IPS-20b (cell line): Measurements from ENCODE around the gene TMEM185B.
"Not testable (repeated sequence)": the region's sequence is repeated elsewhere in the genome, so short reads cannot be mapped to it uniquely, and the experiment has no call there.

Experiments
- H3K27ac ChIP-seq: one replicate; pipeline ENCODE4 v1.5.1; 2013; ENCODE audit warnings: low read length
- H3K27me3 ChIP-seq: 2 replicates; pipeline ENCODE4 v1.6.1; 2013; ENCODE audit warnings: mild to moderate bottlenecking, low read length, inconsistent platforms; ENCODE audit not compliant: insufficient read depth
- H3K36me3 ChIP-seq: 2 replicates; pipeline ENCODE4 v1.6.1; 2013; ENCODE audit warnings: low read depth, mild to moderate bottlenecking, inconsistent platforms, low read length, moderate library complexity; ENCODE audit not compliant: insufficient read depth
- H3K4me1 ChIP-seq: 2 replicates; pipeline ENCODE4 v1.6.1; 2013; ENCODE audit warnings: mild to moderate bottlenecking, control low read depth, inconsistent platforms, low read length, moderate library complexity; ENCODE audit not compliant: insufficient read depth
- H3K4me3 ChIP-seq: 2 replicates; pipeline ENCODE4 v1.5.1; 2013; ENCODE audit warnings: mild to moderate bottlenecking, low read length, inconsistent platforms
- H3K9ac ChIP-seq: 2 replicates; pipeline ENCODE4 v1.6.1; 2013; ENCODE audit warnings: low read depth, mild to moderate bottlenecking, inconsistent platforms, low read length, moderate library complexity
- H3K9me3 ChIP-seq: 2 replicates; pipeline ENCODE4 v1.6.1; 2013; ENCODE audit warnings: mild to moderate bottlenecking, low read depth, low read length, inconsistent platforms; ENCODE audit not compliant: insufficient read depth

Gene TMEM185B

DNA sequence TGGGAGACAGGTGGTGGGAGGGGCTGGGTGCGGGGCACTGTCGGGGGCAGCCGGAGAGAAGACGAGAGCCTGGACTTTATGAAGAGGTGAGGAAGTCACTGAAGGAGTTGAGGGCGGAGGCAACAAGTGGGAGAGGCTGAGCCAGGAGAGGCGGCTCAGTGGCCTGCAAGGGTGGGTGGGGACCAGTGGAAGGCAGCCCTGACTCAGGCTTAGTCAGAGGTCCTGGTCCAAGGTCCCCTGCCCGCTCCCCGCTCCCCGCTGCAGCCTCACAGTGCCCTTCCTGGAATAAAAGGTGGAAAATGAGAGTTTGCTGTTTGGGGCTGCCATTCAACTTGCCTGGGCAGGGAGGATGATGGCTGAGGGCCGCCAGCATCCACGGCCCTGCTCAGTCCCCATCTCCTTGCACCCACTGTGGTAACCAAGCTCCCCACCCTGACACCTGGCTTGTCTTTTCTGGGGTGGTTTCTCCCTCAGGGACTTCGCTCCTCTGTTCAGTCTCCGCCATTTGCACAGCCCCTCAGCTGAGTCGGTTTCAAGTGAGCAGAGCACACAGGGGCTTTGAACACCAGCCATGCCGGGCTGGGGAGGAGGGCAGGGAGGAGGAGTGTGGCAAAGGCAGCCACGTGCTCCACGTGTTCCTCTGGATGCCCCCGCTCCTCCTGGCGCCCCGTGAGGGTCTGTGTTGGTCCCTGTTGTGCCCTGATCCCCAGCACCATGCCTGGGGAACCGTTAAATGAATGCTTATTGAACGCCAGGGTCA lies 15.7 kb upstream of the TMEM185B start:
- Histone ChIP-seq H3K36me3 (no peaks in the 10 kb centered on the region), H3K27me3 (peaks cover 7% of the 10 kb centered on the region; the same call in 1 of the 2 replicates), H3K4me1 (peaks cover 5% of the 10 kb centered on the region; the same call in 1 of the 2 replicates), H3K4me3 (no peak overlapping the region), H3K27ac (no peak overlapping the region), H3K9ac (no peak overlapping the region), H3K9me3 (no peaks in the 10 kb centered on the region)

- Histone ChIP-seq H3K9me3 (no peaks in the 10 kb centered on the region), H3K27ac (no peak overlapping the region), H3K9ac (no peak overlapping the region), H3K27me3 (peaks cover 7% of the 10 kb centered on the region; the same call in 1 of the 2 replicates), H3K4me1 (peaks cover 5% of the 10 kb centered on the region; the same call in 1 of the 2 replicates), H3K4me3 (no peak overlapping the region), H3K36me3 (no peaks in the 10 kb centered on the region)
These were observed 14.3 kb upstream of the TMEM185B start for GRCh38 chr2:120237491-120237902.

DNA sequence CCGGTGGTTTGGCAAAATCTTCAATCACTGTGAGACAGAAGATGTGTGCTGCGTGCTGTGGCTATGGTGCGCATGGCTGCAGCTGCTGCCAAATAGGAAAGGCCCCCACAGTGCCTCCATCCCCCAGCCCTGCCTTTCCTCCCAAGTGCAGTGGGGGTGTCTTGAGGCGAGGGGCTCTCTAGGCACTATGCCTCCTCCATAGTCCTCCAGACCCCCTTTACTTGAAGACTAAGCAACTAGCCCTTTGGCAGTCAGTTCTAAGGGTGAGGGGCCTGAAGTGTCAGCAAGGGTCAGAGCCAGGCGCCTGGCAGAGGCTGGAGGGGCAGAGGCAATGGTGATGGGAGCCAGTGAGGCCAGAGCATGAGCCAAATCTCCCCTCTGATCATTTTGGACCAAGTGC lies 13.6 kb upstream of the TMEM185B start:
- Histone ChIP-seq H3K9ac (no peak overlapping the region), H3K9me3 (no peaks in the 10 kb centered on the region), H3K27me3 (peaks cover 7% of the 10 kb centered on the region; the same call in 1 of the 2 replicates), H3K4me1 (peaks cover 5% of the 10 kb centered on the region; the same call in 1 of the 2 replicates), H3K36me3 (no peaks in the 10 kb centered on the region), H3K4me3 (no peak overlapping the region), H3K27ac (no peak overlapping the region)

DNA sequence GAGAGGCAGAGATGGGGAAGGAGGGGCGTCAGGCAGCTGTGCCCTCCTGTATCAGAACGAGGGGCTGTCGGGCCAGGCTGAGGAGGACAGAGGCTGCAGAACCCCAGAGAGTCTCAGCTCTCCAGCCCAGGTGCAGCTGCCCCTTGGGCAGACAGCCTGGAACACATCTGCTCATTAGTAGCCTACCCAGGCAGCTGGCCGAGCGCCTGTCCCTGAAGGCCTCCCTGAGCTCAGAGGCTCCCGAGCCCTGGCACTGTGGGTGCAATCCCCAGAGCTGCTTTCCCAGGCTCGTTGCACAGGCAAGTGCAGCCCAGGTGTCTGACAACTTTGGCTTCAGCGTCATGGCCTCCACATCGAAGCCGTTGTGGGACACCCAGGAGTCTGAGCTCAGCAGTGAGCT lies 13.1 kb upstream of the TMEM185B start:
- no peak overlapping the region for H3K9ac ChIP-seq
- no peak overlapping the region for H3K4me3 ChIP-seq
- H3K36me3 ChIP-seq, result no peaks in the 10 kb centered on the region
- peaks cover 7% of the 10 kb centered on the region; the same call in 1 of the 2 replicates for H3K27me3 ChIP-seq
- H3K4me1 ChIP-seq, result peaks cover 5% of the 10 kb centered on the region; the same call in 1 of the 2 replicates
- H3K27ac ChIP-seq, result no peak overlapping the region
- no peaks in the 10 kb centered on the region for H3K9me3 ChIP-seq

DNA sequence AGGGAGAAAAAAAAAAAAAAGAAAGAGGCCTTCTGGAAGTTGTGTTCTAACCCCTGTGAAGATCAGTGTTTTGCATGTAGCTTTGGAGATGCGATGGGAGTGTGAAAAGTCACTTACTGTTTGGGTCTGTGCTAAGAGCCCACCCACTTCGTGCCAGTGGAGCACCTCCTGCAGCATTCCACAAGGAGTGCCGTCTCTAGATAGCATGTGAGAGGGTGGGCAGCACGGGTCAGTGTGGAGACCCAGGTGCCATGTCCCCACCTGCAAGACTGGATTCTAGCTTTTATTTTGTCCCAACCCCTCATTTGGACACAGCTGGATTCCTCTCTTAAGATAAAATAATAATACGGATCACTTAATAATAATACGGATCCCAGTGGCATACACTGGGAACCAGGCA lies 12.5 kb upstream of the TMEM185B start:
- H3K4me3 ChIP-seq, result no peak overlapping the region
- no peaks in the 10 kb centered on the region for H3K9me3 ChIP-seq
- H3K36me3 ChIP-seq, result no peaks in the 10 kb centered on the region
- H3K9ac ChIP-seq, result no peak overlapping the region
- peaks cover 7% of the 10 kb centered on the region; the same call in 1 of the 2 replicates for H3K27me3 ChIP-seq
- H3K27ac ChIP-seq, result no peak overlapping the region
- peaks cover 5% of the 10 kb centered on the region; the same call in 1 of the 2 replicates for H3K4me1 ChIP-seq

DNA sequence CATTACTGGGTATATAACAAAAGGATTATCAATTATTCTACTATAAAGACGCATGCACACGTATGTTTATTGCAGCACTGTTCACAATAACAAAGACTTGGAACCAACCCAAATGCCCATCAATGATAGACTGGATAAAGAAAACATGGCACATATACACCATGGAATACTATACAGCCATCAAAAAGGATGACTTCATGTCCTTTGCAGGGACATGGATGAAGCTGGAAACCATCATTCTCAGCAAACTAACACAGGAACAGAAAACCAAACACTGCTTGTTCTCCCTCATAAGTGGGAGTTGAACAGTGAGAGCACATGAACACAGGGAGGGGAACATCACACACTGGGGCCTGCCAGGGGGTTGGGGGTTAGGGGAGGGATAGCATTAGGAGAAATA lies 12.0 kb upstream of the TMEM185B start:
- not testable (repeated sequence) for H3K9ac ChIP-seq, H3K9me3 ChIP-seq, H3K36me3 ChIP-seq, H3K27me3 ChIP-seq, H3K4me3 ChIP-seq, H3K27ac ChIP-seq, H3K4me1 ChIP-seq

- Histone ChIP-seq H3K27ac (no peak overlapping the region), H3K9ac (no peak overlapping the region)
These were observed 10.1 kb upstream of the TMEM185B start for GRCh38 chr2:120233292-120233691.

DNA sequence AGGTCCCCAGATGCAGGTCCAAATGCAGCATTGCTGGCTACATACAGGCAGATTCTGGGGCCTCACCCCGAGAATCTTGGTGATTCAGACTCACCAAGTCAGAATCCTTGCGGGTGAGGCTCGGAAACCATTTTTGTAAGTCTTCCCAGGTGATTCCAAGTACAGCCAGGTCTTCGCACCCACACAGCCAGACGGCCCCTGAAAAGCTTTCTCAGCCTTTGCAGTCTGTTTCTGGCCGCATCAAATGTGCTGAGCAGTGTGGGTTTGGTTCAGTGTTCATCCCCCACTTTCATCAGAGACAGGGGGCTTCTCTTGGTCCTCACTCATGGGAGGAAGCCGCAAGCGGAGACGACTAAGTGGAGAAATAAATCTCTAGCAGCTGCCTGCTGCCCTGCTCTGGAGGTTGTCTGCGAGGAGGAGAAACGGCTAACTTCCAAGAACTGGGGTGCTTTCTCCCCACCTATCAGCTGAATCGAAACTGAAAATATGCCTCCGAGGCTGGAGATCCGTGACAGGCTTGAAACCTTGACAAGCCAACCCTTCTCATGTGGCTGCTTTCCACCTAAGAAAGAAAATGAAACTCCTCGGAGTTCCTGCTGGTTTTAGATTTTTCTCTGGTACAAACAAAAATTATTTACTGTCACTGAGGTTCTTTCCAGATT lies 8.9 kb upstream of the TMEM185B start:
- no peak overlapping the region for H3K4me3 ChIP-seq
- H3K9me3 ChIP-seq, result no peaks in the 10 kb centered on the region
- no peaks in the 10 kb centered on the region for H3K36me3 ChIP-seq
- H3K9ac ChIP-seq, result no peak overlapping the region
- no peaks in the 10 kb centered on the region for H3K4me1 ChIP-seq
- 0 out of 2 replicates have a peak, but pooled peaks cover 8% of the 10 kb centered on the region for H3K27me3 ChIP-seq
- H3K27ac ChIP-seq, result no peak overlapping the region

More at GRCh38 chr2:120233292-120233691, 10.1 kb upstream of the TMEM185B start:
- H3K4me1 ChIP-seq, result peaks cover 1% of the 10 kb centered on the region; the same call in 1 of the 2 replicates
- no peaks in the 10 kb centered on the region for H3K27me3 ChIP-seq
- H3K9me3 ChIP-seq, result no peaks in the 10 kb centered on the region
- no peak overlapping the region for H3K4me3 ChIP-seq
- H3K36me3 ChIP-seq, result no peaks in the 10 kb centered on the region

GRCh38 chr2:120231564-120231973 lies 8.4 kb upstream of the TMEM185B start:
- H3K9ac ChIP-seq, result no peak overlapping the region
- H3K4me3 ChIP-seq, result no peak overlapping the region
- H3K27ac ChIP-seq, result no peak overlapping the region
- no peaks in the 10 kb centered on the region for H3K4me1 ChIP-seq
- H3K27me3 ChIP-seq, result peaks cover 10% of the 10 kb centered on the region; the same call in 1 of the 2 replicates
- H3K36me3 ChIP-seq, result no peaks in the 10 kb centered on the region
- no peaks in the 10 kb centered on the region for H3K9me3 ChIP-seq

DNA sequence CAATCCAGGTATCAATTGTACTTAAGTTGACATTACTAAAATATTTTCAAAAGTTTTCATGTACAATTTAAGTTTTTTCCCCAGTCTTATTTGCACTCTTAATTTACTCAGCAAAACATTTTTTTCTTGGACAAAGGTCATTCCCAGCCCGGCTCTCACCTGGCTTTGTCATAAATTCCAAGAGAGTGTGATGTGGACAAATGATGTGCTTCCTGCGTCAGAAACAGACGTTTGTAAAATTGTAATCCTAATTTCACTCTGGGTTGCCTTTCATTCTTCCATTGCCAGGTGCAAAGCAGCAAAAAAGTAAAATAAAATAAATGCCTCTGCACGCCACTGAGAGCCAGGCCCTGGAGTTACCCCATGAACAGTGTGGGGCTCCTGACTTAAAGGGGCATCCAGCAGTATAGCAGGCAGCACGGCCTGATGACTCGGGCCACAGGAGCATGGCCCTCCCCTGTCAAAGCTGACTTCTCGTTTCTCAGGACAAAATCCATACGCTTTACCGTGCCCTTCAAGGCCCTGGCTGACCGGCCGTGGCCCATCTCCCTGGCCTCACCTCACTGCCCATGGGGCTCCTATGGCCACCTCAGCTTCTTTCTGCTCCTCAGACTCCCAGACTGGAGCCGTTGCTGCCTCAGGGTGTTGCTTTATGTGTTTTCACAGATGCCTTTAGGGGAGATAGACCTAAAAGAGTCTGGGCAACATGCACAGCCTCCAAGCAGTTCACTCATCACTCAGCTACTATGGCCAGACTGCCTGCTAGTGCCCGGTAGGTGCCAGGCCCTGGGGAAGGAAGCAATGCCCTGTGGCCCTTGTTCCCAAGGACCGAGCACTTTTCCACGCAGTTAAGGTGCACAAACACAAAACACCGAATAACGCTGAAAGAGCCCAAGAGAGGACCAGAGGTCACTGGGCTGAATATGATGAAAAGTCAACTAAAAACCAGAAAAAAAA lies 7.6 kb upstream of the TMEM185B start:
- no peak overlapping the region for H3K27ac ChIP-seq
- H3K4me3 ChIP-seq, result no peak overlapping the region
- H3K9ac ChIP-seq, result no peak overlapping the region

DNA sequence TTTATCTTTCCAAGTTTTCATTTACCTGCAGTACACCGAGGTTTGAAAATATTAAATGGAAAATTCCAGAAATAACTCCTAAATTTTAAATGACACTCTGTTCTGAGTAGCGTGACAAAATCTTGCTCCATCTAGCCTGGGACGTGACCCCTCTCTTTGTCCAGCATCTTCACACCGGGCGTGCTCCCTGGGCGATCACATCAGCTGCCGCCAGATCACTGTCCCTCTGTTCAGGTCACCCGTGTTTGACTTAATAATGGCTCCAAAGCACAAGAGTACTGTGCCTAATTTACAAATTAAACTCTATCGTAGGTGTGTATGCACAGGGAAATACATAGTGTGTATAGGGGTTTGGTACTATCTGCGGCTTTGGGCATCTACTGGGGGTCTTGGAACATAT lies 6.1 kb upstream of the TMEM185B start:
- peaks cover 33% of the 10 kb centered on the region for H3K27me3 ChIP-seq
- H3K4me1 ChIP-seq, result no peaks in the 10 kb centered on the region
- H3K27ac ChIP-seq, result no peak overlapping the region
- no peak overlapping the region for H3K4me3 ChIP-seq
- H3K9me3 ChIP-seq, result no peaks in the 10 kb centered on the region
- no peaks in the 10 kb centered on the region for H3K36me3 ChIP-seq
- no peak overlapping the region for H3K9ac ChIP-seq

More for the DNA sequence above, 7.6 kb upstream of the TMEM185B start:
- no peaks in the 10 kb centered on the region for H3K4me1 ChIP-seq
- H3K27me3 ChIP-seq, result peaks cover 18% of the 10 kb centered on the region
- H3K9me3 ChIP-seq, result no peaks in the 10 kb centered on the region
- H3K36me3 ChIP-seq, result no peaks in the 10 kb centered on the region
